Ovary (tissue), 3 donors: Measurements from ENCODE around the gene BANP.

Experiments used
- EP300 ChIP-seq: sonication (generic); formaldehyde crosslinking; IDR thresholded peaks from one replicate; pipeline ENCODE4 v1.6.1; 2017; ENCODE audit warnings: antibody characterized with exemption
- POLR2A ChIP-seq: fragments of 450-650 bp; IDR thresholded peaks from one replicate; pipeline ENCODE4 v1.6.1; 2017; ENCODE audit warnings: antibody characterized with exemption, mild to moderate bottlenecking, moderate library complexity
- TF ChIP-seq, protein P1 (sequence below), 3 donors: fragments of 450-650 bp in 2 of 3; fragments of 200-600 bp in 1 of 3; IDR thresholded peaks; one replicate each; pipeline versions ENCODE4 v1.5.1 to v1.8.0; 2016 to 2022; ENCODE audit warnings: antibody characterized with exemption in 3 of 3, mild to moderate bottlenecking in 1 of 3
- donor health status: DM: no; HTN: no; CAD: no.

DNA sequence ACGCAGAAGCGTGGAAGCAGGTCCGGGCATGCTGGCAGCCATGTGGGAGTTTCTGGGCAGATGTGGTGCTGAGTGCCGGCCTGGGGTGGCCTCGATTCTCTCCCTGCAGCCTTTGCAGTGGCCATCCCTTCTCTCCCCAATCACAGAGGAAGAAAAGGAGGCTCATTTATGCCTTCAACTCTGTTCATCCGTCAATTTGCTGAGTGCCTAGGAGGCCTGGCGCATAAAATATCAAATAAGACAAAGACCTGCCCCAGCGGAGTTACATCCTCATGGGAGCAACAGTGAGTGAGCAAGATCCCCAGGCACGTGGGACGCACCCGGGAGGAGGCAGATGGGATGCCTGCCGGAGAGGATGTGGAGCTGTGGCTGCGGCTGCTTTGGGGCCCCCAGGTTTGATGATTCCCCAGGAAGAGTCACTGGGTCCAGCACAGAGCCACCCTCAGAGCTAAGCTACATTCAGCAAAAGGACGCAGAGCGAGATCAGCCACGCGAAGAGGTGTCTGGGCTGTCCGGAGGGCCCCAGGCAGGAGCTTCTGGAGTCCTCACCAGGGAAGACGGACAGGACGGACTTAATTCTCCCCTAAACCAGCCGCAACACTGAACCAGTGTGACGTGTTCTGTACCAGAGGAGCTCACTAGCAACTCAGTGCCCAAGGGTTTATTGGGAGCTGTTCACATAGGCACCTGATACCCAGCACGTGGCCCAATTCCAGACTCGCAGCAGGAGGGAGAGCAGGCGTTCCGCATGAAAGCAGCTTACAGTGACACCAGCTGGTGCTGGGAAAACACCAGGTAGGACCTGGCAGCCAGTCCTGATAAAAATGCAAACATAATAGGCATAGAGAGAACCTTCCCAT lies 26.2 kb upstream of the BANP start:
- TF ChIP-seq, protein P1, sequence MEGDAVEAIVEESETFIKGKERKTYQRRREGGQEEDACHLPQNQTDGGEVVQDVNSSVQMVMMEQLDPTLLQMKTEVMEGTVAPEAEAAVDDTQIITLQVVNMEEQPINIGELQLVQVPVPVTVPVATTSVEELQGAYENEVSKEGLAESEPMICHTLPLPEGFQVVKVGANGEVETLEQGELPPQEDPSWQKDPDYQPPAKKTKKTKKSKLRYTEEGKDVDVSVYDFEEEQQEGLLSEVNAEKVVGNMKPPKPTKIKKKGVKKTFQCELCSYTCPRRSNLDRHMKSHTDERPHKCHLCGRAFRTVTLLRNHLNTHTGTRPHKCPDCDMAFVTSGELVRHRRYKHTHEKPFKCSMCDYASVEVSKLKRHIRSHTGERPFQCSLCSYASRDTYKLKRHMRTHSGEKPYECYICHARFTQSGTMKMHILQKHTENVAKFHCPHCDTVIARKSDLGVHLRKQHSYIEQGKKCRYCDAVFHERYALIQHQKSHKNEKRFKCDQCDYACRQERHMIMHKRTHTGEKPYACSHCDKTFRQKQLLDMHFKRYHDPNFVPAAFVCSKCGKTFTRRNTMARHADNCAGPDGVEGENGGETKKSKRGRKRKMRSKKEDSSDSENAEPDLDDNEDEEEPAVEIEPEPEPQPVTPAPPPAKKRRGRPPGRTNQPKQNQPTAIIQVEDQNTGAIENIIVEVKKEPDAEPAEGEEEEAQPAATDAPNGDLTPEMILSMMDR (IDR thresholded peaks at IDR 0.05), result no peak
- TF ChIP-seq POLR2A, result no peak
- TF ChIP-seq EP300, result no peak
